Effector memory CD8-positive, alpha-beta T cell (primary cell): Measurements from ENCODE around the gene TPPP3.

Experiments used
- ATAC-seq: fragments of 150-1000 bp; cut with Tn5 transposase; replicated peaks from 2 replicates; pipeline ENCODE4 v1.10.0; 2021; ENCODE audit warnings: mild to moderate bottlenecking, moderate library complexity
- DNase-seq, 3 experiments: peaks; one replicate each; pipeline ENCODE4 v3.0.0; 2021
- H3K27ac Mint-ChIP-seq, 2 donors: one replicate each; pipeline ENCODE4 v1.8.0; 2022; ENCODE audit warnings: mild to moderate bottlenecking in 2 of 2, mixed read lengths in 2 of 2, moderate library complexity in 2 of 2
- H3K27me3 Mint-ChIP-seq, 2 donors: one replicate each; pipeline ENCODE4 v1.8.0; 2022; ENCODE audit warnings: mixed read lengths in 2 of 2
- H3K36me3 Mint-ChIP-seq: one replicate; pipeline ENCODE4 v1.8.0; 2022; ENCODE audit warnings: mild to moderate bottlenecking, moderate library complexity, mixed read lengths; ENCODE audit not compliant: insufficient read depth
- H3K4me1 Mint-ChIP-seq, 2 donors: one replicate each; pipeline ENCODE4 v1.8.0; 2022; ENCODE audit warnings: low read depth in 2 of 2, mixed read lengths in 2 of 2
- H3K4me3 Mint-ChIP-seq, 2 donors: one replicate each; pipeline ENCODE4 v1.8.0; 2022; ENCODE audit warnings: mild to moderate bottlenecking in 2 of 2, mixed read lengths in 2 of 2, moderate library complexity in 2 of 2
- H3K9me3 Mint-ChIP-seq, 2 donors: one replicate each; pipeline ENCODE4 v1.8.0; 2022; ENCODE audit warnings: mixed read lengths in 2 of 2

TPPP3 gene

DNA sequence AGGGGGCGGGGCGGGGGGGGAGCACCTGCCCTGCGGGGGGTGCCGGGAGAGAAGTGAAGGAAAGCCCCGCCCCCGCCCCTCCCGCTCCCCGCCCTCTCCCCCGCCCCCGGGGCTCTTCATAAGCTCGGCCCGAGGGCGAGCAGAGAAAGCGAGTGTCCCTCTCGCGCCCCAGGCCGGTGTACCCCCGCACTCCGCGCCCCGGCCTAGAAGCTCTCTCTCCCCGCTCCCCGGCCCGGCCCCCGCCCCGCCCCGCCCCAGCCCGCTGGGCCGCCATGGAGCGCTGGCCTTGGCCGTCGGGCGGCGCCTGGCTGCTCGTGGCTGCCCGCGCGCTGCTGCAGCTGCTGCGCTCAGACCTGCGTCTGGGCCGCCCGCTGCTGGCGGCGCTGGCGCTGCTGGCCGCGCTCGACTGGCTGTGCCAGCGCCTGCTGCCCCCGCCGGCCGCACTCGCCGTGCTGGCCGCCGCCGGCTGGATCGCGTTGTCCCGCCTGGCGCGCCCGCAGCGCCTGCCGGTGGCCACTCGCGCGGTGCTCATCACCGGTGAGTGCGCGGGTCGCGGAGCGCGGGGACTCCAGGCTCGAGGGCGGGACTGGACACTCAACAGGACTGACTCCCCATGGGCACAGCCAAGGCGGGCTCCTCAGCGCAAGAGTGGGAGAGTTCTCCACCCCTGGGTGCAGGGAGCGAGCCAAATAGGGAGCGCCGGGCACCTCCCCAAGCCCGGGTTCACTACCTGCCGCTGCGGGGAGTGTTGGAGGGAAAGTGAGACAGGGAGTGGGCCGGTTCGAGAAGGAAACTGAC lies 37.9 kb upstream of the TPPP3 start, which contains the start of gene HSD11B2:
HSD11B2 (plus strand) TSS at position 145 of the 798 bp plus-strand sequence; CDS start at position 273, 128 bp downstream.
- Mint-ChIP-seq H3K4me1 (peaks cover 3 to 4% of the 10 kb centered on the region in 2 donors), H3K9me3 (no peaks in the 10 kb centered on the region), H3K27me3 (peaks cover 27 to 45% of the 10 kb centered on the region in 2 donors), H3K4me3 (peak within 1 kb of the TSS; percentile 81 to 83), H3K27ac (peak within 1 kb of the TSS in 1 of 2 donors; percentile 67), H3K36me3 (peaks cover 12% of the 10 kb centered on the region)
- no peak for DNase-seq
- ATAC-seq, result peak; percentile 62

GRCh38 chr16:67430504-67430976 lies 37.2 kb upstream of the TPPP3 start:
- ATAC-seq (peak; percentile 57), DNase-seq (peak in 1 of 3 experiments; percentile 10)
- H3K27me3 Mint-ChIP-seq, result peaks cover 31 to 49% of the 10 kb centered on the region in 2 donors
- H3K4me3 Mint-ChIP-seq, result peak overlapping the region; percentile 81 to 83
- no peaks in the 10 kb centered on the region for H3K9me3 Mint-ChIP-seq
- H3K4me1 Mint-ChIP-seq, result peaks cover 3 to 4% of the 10 kb centered on the region in 2 donors
- H3K27ac Mint-ChIP-seq, result peak overlapping the region in 1 of 2 donors; percentile 67
- peaks cover 12% of the 10 kb centered on the region for H3K36me3 Mint-ChIP-seq

- Mint-ChIP-seq H3K27me3 (peaks cover 37 to 55% of the 10 kb centered on the region in 2 donors), H3K27ac (peak overlapping the region in 1 of 2 donors; percentile 67), H3K4me1 (peaks cover 3 to 4% of the 10 kb centered on the region in 2 donors), H3K36me3 (peaks cover 12% of the 10 kb centered on the region), H3K4me3 (peak overlapping the region; percentile 81 to 83), H3K9me3 (no peaks in the 10 kb centered on the region)
- ATAC-seq, result no peak
- no peak for DNase-seq
Measured at GRCh38 chr16:67429799-67430503, 36.7 kb upstream of the TPPP3 start.

DNA sequence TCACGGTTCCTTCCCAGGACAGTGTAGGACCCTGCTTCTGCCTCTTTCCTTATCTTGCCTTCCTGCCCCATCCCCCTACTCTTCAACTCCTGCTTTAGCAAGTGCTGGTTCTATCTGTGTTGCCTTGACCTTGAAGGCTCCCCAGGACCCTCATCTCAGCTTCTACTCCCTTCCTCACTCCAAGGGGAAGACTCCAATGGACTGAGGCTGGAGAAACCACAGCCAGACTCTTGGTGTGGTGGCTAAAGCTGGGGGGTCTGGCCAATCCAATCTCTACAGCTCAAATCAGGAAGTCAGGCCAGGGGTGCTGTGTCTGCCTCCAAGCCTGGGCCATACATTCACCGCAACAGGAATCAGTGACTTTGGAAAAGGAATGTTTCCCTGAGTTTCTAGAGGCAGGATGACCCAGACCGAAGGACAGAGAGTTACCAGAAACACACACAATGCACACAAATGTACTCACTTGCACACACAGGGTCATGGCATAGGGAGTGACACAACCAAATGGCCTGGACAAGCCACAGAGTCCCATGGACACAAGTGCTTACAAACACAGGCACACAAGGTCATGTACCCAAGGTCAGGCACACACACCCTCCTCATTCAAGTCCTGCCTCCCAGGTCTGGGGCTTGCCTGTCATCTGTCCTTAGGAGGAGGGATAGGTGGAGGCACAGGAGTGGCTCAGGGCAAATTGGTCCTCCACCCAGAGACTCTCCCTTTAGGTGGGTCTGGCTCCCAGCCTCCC lies 35.9 kb upstream of the TPPP3 start:
- H3K36me3 Mint-ChIP-seq, result peaks cover 12% of the 10 kb centered on the region
- H3K4me1 Mint-ChIP-seq, result peaks cover 3 to 4% of the 10 kb centered on the region in 2 donors
- DNase-seq (no peak), ATAC-seq (no peak)
- H3K27ac Mint-ChIP-seq, result no peak overlapping the region
- no peaks in the 10 kb centered on the region for H3K9me3 Mint-ChIP-seq
- H3K4me3 Mint-ChIP-seq, result peak overlapping the region; percentile 44 to 64
- H3K27me3 Mint-ChIP-seq, result peaks cover 38 to 60% of the 10 kb centered on the region in 2 donors

GRCh38 chr16:67428146-67428731 lies 34.9 kb upstream of the TPPP3 start:
- no peak overlapping the region for H3K4me3 Mint-ChIP-seq
- peaks cover 9% of the 10 kb centered on the region for H3K36me3 Mint-ChIP-seq
- ATAC-seq (peak; percentile 63), DNase-seq (peak; percentile 33 to 47 (median 41))
- peaks cover 3 to 4% of the 10 kb centered on the region in 2 donors for H3K4me1 Mint-ChIP-seq
- peaks cover 44 to 66% of the 10 kb centered on the region in 2 donors for H3K27me3 Mint-ChIP-seq
- no peaks in the 10 kb centered on the region for H3K9me3 Mint-ChIP-seq
- no peak overlapping the region for H3K27ac Mint-ChIP-seq

GRCh38 chr16:67426950-67427349 lies 33.7 kb upstream of the TPPP3 start:
- H3K27ac Mint-ChIP-seq, result no peak overlapping the region
- no peak overlapping the region for H3K4me3 Mint-ChIP-seq
- H3K9me3 Mint-ChIP-seq, result no peaks in the 10 kb centered on the region
- H3K4me1 Mint-ChIP-seq, result peaks cover 3 to 4% of the 10 kb centered on the region in 2 donors
- H3K36me3 Mint-ChIP-seq, result peaks cover 5% of the 10 kb centered on the region
- peaks cover 54 to 76% of the 10 kb centered on the region in 2 donors for H3K27me3 Mint-ChIP-seq
- DNase-seq, result no peak
- no peak for ATAC-seq

DNA sequence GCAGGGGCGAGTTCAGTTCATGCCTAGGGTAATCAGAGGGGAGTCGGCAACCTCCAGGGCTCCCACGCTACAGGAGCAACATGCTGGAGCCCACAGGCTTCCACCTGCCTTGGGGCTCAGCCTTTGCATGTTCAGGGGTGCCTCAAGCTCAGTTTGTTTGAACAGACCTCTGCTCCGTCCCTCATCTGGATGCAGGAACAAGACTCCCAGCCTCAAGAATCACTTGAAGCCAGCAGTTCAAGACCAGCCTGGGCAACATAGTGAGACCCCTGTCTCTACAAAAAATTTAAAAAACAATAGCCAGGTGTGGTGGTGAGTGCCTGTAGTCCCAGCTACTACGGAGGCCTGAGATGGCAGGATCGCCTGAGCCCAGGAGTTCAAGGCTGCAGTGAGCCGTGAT lies 32.7 kb upstream of the TPPP3 start:
- H3K36me3 Mint-ChIP-seq, result peaks cover 5% of the 10 kb centered on the region
- ATAC-seq (no peak), DNase-seq (no peak)
- H3K9me3 Mint-ChIP-seq, result no peaks in the 10 kb centered on the region
- H3K27me3 Mint-ChIP-seq, result peaks cover 54 to 84% of the 10 kb centered on the region in 2 donors
- no peak overlapping the region for H3K27ac Mint-ChIP-seq
- no peak overlapping the region for H3K4me3 Mint-ChIP-seq
- peaks cover 3 to 4% of the 10 kb centered on the region in 2 donors for H3K4me1 Mint-ChIP-seq

DNA sequence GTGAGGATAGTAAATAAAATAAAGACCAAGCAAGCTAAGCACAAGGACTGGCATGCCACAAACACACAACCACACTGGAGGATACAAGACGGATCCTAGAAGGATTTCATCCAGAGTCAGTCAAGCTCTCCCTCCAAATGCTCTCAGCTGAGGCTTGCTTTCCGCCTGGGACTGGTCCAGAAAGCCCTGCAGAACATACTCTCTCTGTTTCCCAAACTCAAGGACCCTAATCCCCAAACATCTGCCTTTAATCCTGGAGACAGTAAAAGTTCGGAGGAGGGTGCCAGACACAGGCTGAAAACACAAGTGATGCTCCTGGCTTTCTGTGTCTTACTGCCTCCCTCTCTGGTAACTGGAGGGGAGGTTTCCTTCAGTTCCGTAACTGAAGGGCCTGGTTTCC lies 32.3 kb upstream of the TPPP3 start:
- peaks cover 5% of the 10 kb centered on the region for H3K36me3 Mint-ChIP-seq
- no peaks in the 10 kb centered on the region for H3K9me3 Mint-ChIP-seq
- no peak overlapping the region for H3K27ac Mint-ChIP-seq
- H3K4me3 Mint-ChIP-seq, result no peak overlapping the region
- ATAC-seq, result no peak
- peaks cover 3 to 4% of the 10 kb centered on the region in 2 donors for H3K4me1 Mint-ChIP-seq
- peaks cover 54 to 84% of the 10 kb centered on the region in 2 donors for H3K27me3 Mint-ChIP-seq
- DNase-seq, result no peak

GRCh38 chr16:67425061-67425460 lies 31.8 kb upstream of the TPPP3 start:
- Mint-ChIP-seq H3K9me3 (no peaks in the 10 kb centered on the region), H3K36me3 (peaks cover 5% of the 10 kb centered on the region), H3K27me3 (peaks cover 49 to 80% of the 10 kb centered on the region in 2 donors), H3K4me1 (no peaks in the 10 kb centered on the region), H3K4me3 (no peak overlapping the region), H3K27ac (no peak overlapping the region)
- ATAC-seq, result no peak
- no peak for DNase-seq

DNA sequence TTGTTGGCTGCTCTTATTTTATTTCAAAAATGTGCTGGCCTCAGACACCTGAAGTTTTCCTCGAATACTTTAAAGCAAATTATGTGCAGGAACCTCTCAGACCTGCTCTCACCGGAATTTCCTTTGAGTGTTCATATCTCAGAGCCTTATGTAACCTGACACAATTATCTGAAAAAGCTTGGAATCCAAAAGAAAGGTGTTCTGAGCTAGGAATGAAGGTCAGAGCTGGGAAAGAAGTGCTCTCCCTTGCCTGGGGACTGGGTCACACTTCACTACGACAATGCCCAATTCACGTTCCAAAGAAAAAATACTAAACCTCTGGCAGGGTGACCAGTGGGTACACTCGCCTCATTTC lies 30.9 kb upstream of the TPPP3 start:
- H3K4me1 Mint-ChIP-seq, result no peaks in the 10 kb centered on the region
- peaks cover 49 to 80% of the 10 kb centered on the region in 2 donors for H3K27me3 Mint-ChIP-seq
- ATAC-seq (no peak), DNase-seq (no peak)
- H3K36me3 Mint-ChIP-seq, result peaks cover 1% of the 10 kb centered on the region
- H3K9me3 Mint-ChIP-seq, result no peaks in the 10 kb centered on the region
- no peak overlapping the region for H3K27ac Mint-ChIP-seq
- H3K4me3 Mint-ChIP-seq, result no peak overlapping the region

GRCh38 chr16:67423611-67424260 lies 30.4 kb upstream of the TPPP3 start:
- ATAC-seq, result no peak
- peaks cover 46 to 78% of the 10 kb centered on the region in 2 donors for H3K27me3 Mint-ChIP-seq
- H3K27ac Mint-ChIP-seq, result no peak overlapping the region
- H3K4me1 Mint-ChIP-seq, result no peaks in the 10 kb centered on the region
- H3K4me3 Mint-ChIP-seq, result no peak overlapping the region
- H3K36me3 Mint-ChIP-seq, result no peaks in the 10 kb centered on the region
- no peaks in the 10 kb centered on the region for H3K9me3 Mint-ChIP-seq
- no peak for DNase-seq

- H3K9me3 Mint-ChIP-seq, result no peaks in the 10 kb centered on the region
- no peaks in the 10 kb centered on the region for H3K4me1 Mint-ChIP-seq
- H3K4me3 Mint-ChIP-seq, result no peak overlapping the region
- no peaks in the 10 kb centered on the region for H3K36me3 Mint-ChIP-seq
- peaks cover 46 to 74% of the 10 kb centered on the region in 2 donors for H3K27me3 Mint-ChIP-seq
- DNase-seq (no peak), ATAC-seq (no peak)
- no peak overlapping the region for H3K27ac Mint-ChIP-seq
Measured at GRCh38 chr16:67423015-67423414, 29.7 kb upstream of the TPPP3 start.
